ENCODE measurements around the gene ROBO1. TPM values are rescaled to one million over a fixed set of nuclear protein-coding genes. Genes with fewer than 3 reads are reported as not detected.

The ROBO1 gene
- polyA plus RNA-seq, 1 donor (not counting 4 experiments of a cell fraction or from before 2014, with no cell fraction given): 27.1 TPM

DNA sequence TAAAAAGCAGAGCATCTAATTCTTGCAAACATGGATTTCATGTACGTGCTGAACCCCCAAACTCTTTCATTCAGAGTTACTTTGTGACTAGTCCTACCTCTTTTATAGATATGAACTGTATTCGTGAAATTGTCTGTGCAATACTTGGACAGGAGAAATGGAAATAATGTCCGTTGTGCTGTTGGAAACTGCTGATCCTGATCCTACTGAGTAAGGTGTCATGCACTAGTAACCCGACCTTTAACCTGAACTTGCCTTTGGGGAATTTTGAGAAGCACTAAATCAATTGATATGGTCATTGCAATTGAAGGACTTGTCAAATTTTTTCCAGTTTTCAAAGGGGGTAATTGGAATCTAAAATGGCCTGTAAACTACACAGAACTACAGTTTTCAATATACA is 856.4 kb downstream of the ROBO1 start:
- no peak overlapping the region for H3K27ac ChIP-seq (ENCODE audit: control insufficient read depth, insufficient read depth, low read length)
- no peaks in the 10 kb centered on the region for H3K9me1 ChIP-seq (ENCODE audit: control insufficient read depth, extremely low read depth, insufficient read depth, low read length)
- H3K4me1 ChIP-seq (ENCODE audit: control insufficient read depth, extremely low read depth, insufficient read depth, low read length): no peaks in the 10 kb centered on the region
- dilution Hi-C loops (cut with MboI; ENCODE audit: extremely low pct_ligation_motif_present, low sequenced_read_pairs): no loop called here
- no peak overlapping the region for H3K4me2 ChIP-seq (ENCODE audit: control insufficient read depth, extremely low read depth, insufficient read depth, low read depth, low read length)
- no peak for FAIRE-seq
- H4K20me1 ChIP-seq (ENCODE audit: control insufficient read depth, extremely low read depth, insufficient read depth, low read length): no peaks in the 10 kb centered on the region
- no peaks in the 10 kb centered on the region for H3K9me3 ChIP-seq (ENCODE audit: control insufficient read depth, low read depth, low read length)
- H3K4me3 ChIP-seq (ENCODE audit: control insufficient read depth in 2 of 3, extremely low read depth in 1 of 3, insufficient read depth in 2 of 3, low read depth in 1 of 3, low read length in 3 of 3): no peak overlapping the region
- H3K27me3 ChIP-seq (ENCODE audit: control insufficient read depth, extremely low read depth, insufficient read depth, low read length): no peaks in the 10 kb centered on the region
- no peaks in the 10 kb centered on the region for H3K79me2 ChIP-seq (ENCODE audit: control insufficient read depth, insufficient read depth, low read length)
- no peak for DNase-seq (ENCODE audit: low read depth, low spot score)
- H2AFZ ChIP-seq (ENCODE audit: control insufficient read depth, low read length): no peak overlapping the region
- H3K36me3 ChIP-seq (ENCODE audit: control insufficient read depth in 2 of 2, extremely low read depth in 1 of 2, insufficient read depth in 2 of 2, low read length in 2 of 2): no peaks in the 10 kb centered on the region
- no peak overlapping the region for H3K9ac ChIP-seq (ENCODE audit: control insufficient read depth, extremely low read depth, insufficient read depth, low read length)
- TF ChIP-seq, protein P1, sequence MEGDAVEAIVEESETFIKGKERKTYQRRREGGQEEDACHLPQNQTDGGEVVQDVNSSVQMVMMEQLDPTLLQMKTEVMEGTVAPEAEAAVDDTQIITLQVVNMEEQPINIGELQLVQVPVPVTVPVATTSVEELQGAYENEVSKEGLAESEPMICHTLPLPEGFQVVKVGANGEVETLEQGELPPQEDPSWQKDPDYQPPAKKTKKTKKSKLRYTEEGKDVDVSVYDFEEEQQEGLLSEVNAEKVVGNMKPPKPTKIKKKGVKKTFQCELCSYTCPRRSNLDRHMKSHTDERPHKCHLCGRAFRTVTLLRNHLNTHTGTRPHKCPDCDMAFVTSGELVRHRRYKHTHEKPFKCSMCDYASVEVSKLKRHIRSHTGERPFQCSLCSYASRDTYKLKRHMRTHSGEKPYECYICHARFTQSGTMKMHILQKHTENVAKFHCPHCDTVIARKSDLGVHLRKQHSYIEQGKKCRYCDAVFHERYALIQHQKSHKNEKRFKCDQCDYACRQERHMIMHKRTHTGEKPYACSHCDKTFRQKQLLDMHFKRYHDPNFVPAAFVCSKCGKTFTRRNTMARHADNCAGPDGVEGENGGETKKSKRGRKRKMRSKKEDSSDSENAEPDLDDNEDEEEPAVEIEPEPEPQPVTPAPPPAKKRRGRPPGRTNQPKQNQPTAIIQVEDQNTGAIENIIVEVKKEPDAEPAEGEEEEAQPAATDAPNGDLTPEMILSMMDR (optimal IDR thresholded peaks at IDR 0.05 in 1 of 3, IDR thresholded peaks at IDR 0.05 in 1 of 3, conservative IDR thresholded peaks at IDR 0.05 in 1 of 3; ENCODE audit: extremely low read depth in 1 of 3, insufficient read depth in 2 of 3, low read length in 3 of 3): no peak
- TF ChIP-seq EZH2 (IDR thresholded peaks at IDR 0.05; ENCODE audit: low read length): no peak

DNA sequence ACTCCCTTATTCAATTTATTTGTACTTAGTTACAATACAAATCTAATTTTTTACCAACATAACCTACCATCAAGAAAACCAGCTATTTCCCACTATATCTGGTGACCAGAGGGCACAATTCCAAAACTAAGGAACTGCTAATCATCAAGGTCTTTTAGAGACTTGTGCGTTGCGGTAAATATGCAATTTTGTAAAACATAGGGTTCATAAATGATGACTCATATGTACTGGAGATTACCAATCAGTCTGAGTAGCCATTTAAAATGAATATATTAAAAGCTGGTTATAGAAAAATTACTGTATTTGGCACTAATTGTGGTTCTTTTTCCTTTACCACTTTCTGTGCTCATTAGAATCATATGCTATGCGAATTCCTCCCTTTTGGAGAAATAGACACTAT is 859.6 kb downstream of the ROBO1 start:
- TF ChIP-seq, protein P1 (optimal IDR thresholded peaks at IDR 0.05 in 1 of 3, IDR thresholded peaks at IDR 0.05 in 1 of 3, conservative IDR thresholded peaks at IDR 0.05 in 1 of 3; ENCODE audit: extremely low read depth in 1 of 3, insufficient read depth in 2 of 3, low read length in 3 of 3): no peak
- no peak for TF ChIP-seq EZH2 (IDR thresholded peaks at IDR 0.05; ENCODE audit: low read length)
- H3K27me3 ChIP-seq (ENCODE audit: control insufficient read depth, extremely low read depth, insufficient read depth, low read length): no peaks in the 10 kb centered on the region
- no peak overlapping the region for H3K4me3 ChIP-seq (ENCODE audit: control insufficient read depth in 2 of 3, extremely low read depth in 1 of 3, insufficient read depth in 2 of 3, low read depth in 1 of 3, low read length in 3 of 3)
- H3K9me3 ChIP-seq (ENCODE audit: control insufficient read depth, low read depth, low read length): no peaks in the 10 kb centered on the region
- H4K20me1 ChIP-seq (ENCODE audit: control insufficient read depth, extremely low read depth, insufficient read depth, low read length): no peaks in the 10 kb centered on the region
- H3K27ac ChIP-seq (ENCODE audit: control insufficient read depth, insufficient read depth, low read length): no peak overlapping the region
- no peaks in the 10 kb centered on the region for H3K79me2 ChIP-seq (ENCODE audit: control insufficient read depth, insufficient read depth, low read length)
- no peak overlapping the region for H3K9ac ChIP-seq (ENCODE audit: control insufficient read depth, extremely low read depth, insufficient read depth, low read length)
- FAIRE-seq (no peak), DNase-seq (ENCODE audit: low read depth, low spot score) (no peak)
- no peaks in the 10 kb centered on the region for H3K4me1 ChIP-seq (ENCODE audit: control insufficient read depth, extremely low read depth, insufficient read depth, low read length)
- H3K4me2 ChIP-seq (ENCODE audit: control insufficient read depth, extremely low read depth, insufficient read depth, low read depth, low read length): no peak overlapping the region
- H2AFZ ChIP-seq (ENCODE audit: control insufficient read depth, low read length): no peak overlapping the region
- no peaks in the 10 kb centered on the region for H3K9me1 ChIP-seq (ENCODE audit: control insufficient read depth, extremely low read depth, insufficient read depth, low read length)
- dilution Hi-C loops (cut with MboI; ENCODE audit: extremely low pct_ligation_motif_present, low sequenced_read_pairs): no loop called here
- H3K36me3 ChIP-seq (ENCODE audit: control insufficient read depth in 2 of 2, extremely low read depth in 1 of 2, insufficient read depth in 2 of 2, low read length in 2 of 2): no peaks in the 10 kb centered on the region
